ENCODE results near the gene IKZF5. TPM values are rescaled to one million over a fixed set of nuclear protein-coding genes. Genes with fewer than 3 reads are reported as not detected.

IKZF5 gene
- total RNA-seq, 1 donor: 4.3 TPM

DNA sequence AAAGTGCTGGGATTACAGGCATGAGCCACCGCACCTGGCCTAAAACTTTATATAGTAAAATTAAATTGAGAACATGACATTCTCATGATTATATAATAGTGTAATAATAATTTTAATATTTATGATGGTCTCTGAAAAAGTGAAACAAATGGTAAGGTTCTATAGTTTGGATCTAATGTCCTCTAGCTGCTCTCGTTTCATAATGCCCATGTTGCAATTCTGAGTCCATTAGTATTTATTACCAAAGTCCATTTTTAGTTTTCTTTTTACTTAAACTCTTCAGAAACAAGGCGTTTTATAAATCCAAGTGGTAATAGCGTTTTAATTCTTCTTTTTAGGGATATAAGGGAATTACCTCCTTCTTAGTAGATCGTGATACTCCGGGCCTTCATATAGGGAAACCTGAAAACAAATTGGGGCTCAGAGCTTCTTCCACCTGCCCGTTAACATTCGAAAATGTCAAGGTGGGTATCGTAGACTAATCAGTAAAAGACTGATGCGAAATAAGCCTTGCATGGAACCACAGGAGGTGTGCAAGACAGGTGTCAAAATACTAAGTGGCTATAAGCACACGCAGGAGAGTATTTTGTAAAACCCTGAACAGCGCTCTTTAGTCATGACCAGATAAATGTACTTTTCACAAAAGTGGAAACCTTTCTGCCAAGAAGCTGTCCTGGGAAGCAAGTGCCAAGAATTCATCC, 34.3 kb upstream of the IKZF5 start:
- no peak overlapping the region for H3K4me3 ChIP-seq (ENCODE audit: low read depth, low read length)
- DNase-seq (ENCODE audit: low read depth): no peak
- TF ChIP-seq, protein P1, sequence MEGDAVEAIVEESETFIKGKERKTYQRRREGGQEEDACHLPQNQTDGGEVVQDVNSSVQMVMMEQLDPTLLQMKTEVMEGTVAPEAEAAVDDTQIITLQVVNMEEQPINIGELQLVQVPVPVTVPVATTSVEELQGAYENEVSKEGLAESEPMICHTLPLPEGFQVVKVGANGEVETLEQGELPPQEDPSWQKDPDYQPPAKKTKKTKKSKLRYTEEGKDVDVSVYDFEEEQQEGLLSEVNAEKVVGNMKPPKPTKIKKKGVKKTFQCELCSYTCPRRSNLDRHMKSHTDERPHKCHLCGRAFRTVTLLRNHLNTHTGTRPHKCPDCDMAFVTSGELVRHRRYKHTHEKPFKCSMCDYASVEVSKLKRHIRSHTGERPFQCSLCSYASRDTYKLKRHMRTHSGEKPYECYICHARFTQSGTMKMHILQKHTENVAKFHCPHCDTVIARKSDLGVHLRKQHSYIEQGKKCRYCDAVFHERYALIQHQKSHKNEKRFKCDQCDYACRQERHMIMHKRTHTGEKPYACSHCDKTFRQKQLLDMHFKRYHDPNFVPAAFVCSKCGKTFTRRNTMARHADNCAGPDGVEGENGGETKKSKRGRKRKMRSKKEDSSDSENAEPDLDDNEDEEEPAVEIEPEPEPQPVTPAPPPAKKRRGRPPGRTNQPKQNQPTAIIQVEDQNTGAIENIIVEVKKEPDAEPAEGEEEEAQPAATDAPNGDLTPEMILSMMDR (IDR thresholded peaks at IDR 0.05; ENCODE audit: insufficient read depth, low read depth, low read length): no peak

DNA sequence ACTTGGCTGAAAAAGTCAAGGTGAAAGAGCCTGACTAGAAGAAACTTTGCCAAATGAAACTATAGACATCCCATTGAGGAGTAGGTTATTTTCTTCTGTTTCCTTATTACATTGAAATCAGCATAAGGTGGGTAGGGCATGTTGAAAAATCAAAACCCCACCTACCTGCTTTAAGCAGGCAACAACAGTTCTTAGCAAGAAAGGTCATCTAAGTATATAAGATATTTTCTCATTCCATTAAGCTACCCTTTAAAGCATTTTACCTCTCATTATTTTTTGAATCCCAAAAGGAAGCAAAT, 31.0 kb upstream of the IKZF5 start:
- H3K4me3 ChIP-seq (ENCODE audit: low read depth, low read length): no peak overlapping the region
- DNase-seq (ENCODE audit: low read depth): no peak
- TF ChIP-seq, protein P1 (IDR thresholded peaks at IDR 0.05; ENCODE audit: insufficient read depth, low read depth, low read length): no peak

DNA sequence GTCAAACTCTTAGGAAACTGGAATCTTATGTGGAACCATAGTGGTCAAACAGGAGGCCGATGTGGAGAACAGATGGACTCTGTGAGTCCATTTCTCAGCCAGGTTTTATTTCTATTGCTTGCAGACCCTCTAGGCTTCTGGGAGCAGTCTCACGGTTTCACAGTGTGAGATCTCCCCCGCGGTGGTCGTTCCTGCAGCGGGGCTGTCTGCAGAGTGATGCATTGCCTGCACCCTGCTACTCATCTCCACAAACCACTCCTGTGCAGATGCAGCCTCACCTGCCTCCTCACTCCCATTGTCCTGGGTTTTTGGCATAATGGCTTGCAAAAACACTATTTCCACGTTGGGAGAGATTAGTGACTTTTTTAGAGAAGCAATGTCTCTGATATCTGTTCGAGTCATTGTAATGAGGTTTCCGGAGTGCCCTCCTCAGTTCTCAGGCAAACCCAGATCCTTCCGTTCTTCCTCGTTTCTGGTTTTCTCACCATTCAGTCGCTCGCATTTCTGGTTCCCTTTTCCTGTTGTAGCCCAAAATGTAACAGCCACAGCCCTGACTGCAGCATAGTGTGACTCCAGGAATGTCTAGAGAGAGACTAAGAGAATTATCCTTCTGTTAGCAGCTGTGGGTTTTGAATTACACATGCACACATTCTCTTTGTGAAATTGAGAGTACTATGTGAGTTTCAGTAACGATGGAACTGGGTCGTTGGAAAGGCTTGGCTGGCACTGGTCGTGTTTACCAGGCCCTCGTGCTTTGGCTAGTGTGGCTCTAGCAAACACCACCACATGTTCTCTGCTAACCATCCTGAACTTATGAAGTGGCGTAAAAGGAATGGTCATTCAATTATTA, 30.4 kb upstream of the IKZF5 start:
- TF ChIP-seq, protein P1 (IDR thresholded peaks at IDR 0.05; ENCODE audit: insufficient read depth, low read depth, low read length): no peak
- DNase-seq (ENCODE audit: low read depth): no peak
- no peak overlapping the region for H3K4me3 ChIP-seq (ENCODE audit: low read depth, low read length)

DNA sequence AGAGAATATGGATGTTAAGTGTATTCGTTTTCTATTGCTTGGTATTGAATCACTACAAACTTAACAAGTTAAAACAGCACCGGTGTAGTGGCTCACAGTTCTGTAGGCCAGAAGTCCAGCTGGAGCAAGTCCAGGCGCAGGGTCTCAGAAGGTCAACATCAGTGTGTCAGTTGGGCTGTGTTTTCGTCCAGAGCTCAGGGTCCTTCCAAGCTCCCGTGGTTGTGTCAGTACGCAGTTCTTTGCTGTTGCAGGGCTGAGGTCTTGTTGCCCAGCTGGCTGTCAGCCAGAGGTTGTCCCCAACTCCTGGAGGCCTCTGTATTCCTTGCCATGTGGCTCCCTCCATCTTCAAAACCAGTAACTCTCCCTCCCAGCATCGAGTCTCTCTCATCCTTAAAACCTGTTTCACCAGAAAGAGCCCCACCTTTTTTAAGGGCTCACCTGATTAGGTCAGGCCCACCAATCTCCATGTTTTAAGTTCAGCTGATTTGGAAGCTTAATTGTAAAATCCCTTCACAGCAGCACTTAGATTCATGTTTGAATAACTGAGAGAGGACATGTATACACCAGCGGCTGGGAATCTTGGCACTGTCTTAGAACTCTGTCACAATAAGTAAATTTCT, 27.0 kb upstream of the IKZF5 start:
- TF ChIP-seq, protein P1 (IDR thresholded peaks at IDR 0.05; ENCODE audit: insufficient read depth, low read depth, low read length): no peak
- H3K4me3 ChIP-seq (ENCODE audit: low read depth, low read length): no peak overlapping the region
- no peak for DNase-seq (ENCODE audit: low read depth)

DNA sequence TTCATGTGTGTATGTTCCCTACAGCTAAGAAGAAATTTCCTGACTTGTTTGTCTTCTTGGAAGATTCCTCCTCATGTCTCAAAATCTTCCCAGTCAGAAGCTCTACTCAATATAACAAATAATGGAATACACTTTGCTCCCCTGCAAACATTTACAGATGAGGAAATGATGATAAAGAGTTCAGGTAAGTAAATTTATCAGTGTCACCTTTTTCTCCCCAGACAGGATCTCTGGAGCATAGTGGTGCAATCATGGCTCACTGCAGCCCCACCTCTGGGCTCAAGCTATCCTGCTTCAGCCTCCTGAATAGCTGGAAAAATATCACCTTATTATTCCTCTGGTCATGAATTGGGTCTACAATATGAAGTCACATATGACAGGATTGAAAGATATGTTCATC, 25.7 kb upstream of the IKZF5 start:
- TF ChIP-seq, protein P1 (IDR thresholded peaks at IDR 0.05; ENCODE audit: insufficient read depth, low read depth, low read length): no peak
- H3K4me3 ChIP-seq (ENCODE audit: low read depth, low read length): no peak overlapping the region
- DNase-seq (ENCODE audit: low read depth): no peak

DNA sequence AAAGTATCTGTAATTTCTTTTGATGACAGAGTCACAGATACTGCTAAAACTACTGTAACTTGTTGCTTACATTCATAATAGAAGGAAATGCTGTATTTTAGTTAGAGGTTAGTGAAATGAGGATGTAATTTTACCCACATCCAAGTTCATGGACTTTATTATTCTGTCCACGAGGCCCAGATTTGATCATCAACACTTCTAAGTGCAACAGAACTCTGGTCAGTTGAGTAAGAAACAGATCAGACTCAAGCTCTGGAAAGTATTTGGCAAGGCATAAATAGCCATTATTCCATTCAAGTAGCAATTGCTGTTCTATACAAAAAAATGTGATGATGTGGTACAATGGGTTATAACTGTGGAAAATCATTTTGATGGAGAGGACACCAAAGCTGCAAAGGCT, 22.5 kb upstream of the IKZF5 start:
- no peak overlapping the region for H3K4me3 ChIP-seq (ENCODE audit: low read depth, low read length)
- TF ChIP-seq, protein P1 (IDR thresholded peaks at IDR 0.05; ENCODE audit: insufficient read depth, low read depth, low read length): no peak
- DNase-seq (ENCODE audit: low read depth): no peak

All from fibroblast of villous mesenchyme (primary cell).